ENCODE results near the gene STX4.
A peak's percentile ranks its signal among the peaks of the same experiment; 100 is the strongest.

Gene STX4

DNA sequence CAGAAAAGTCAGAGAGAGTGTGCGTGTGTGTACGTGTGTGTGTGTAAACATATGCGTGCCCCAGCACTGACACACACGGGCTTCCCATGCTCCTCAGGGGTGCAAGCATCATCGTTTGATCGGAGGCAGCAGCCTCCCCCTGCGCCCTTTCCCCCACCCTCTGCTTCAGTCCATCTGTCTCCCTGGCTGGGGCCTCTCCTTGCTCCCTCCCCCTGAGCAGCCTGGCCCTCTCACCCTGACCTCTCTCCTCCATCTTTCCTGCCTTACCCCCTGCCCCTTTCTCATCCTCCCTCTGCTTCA is 27.3 kb upstream of the STX4 start:
- DNase-seq (ENCODE audit: low read depth): no peak
- TF ChIP-seq, protein P1, sequence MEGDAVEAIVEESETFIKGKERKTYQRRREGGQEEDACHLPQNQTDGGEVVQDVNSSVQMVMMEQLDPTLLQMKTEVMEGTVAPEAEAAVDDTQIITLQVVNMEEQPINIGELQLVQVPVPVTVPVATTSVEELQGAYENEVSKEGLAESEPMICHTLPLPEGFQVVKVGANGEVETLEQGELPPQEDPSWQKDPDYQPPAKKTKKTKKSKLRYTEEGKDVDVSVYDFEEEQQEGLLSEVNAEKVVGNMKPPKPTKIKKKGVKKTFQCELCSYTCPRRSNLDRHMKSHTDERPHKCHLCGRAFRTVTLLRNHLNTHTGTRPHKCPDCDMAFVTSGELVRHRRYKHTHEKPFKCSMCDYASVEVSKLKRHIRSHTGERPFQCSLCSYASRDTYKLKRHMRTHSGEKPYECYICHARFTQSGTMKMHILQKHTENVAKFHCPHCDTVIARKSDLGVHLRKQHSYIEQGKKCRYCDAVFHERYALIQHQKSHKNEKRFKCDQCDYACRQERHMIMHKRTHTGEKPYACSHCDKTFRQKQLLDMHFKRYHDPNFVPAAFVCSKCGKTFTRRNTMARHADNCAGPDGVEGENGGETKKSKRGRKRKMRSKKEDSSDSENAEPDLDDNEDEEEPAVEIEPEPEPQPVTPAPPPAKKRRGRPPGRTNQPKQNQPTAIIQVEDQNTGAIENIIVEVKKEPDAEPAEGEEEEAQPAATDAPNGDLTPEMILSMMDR (conservative IDR thresholded peaks at IDR 0.05; ENCODE audit: low read depth, low read length): no peak
- H3K4me3 ChIP-seq (ENCODE audit: low read length): no peak overlapping the region

DNA sequence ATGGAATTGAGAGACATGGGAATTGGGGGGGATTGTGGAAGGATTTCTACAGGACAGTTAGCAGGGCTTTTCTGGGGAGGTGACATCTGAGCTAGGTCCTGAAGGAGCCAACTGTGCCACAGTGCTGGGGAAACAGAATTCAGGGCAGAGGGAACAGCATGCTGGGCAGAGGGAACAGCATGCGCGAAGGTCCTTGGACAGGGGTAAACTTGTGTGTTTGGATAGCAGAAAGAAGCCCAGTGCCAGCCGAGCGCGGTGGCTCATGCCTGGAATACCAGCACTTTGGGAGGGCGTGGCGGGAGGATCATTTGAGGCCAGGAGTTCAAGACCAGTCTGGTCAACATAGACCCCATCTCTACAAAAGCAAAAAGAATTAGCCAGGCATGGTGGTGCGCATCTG is 26.8 kb upstream of the STX4 start:
- DNase-seq (ENCODE audit: low read depth): no peak
- TF ChIP-seq, protein P1 (conservative IDR thresholded peaks at IDR 0.05; ENCODE audit: low read depth, low read length): no peak
- no peak overlapping the region for H3K4me3 ChIP-seq (ENCODE audit: low read length)

DNA sequence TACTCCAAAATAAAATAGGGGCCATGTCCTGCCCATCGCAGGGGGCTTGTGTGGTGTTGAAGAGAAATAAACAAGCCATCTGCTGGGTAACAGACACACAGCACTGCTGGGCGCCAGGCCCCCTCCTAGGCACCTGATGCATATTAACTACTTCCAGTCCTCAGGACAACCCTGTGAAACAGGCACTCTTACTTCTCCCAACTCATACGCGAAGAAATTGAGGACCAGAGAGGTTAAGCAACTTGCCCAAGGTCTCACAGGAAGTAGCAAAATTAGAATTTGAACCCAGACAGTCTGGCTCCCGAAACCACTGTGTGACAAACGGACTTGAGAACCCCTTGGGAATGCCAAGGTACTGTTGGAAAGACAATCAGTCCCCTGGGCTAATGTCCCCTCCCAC is 25.7 kb upstream of the STX4 start:
- no peak for DNase-seq (ENCODE audit: low read depth)
- no peak overlapping the region for H3K4me3 ChIP-seq (ENCODE audit: low read length)
- TF ChIP-seq, protein P1 (conservative IDR thresholded peaks at IDR 0.05; ENCODE audit: low read depth, low read length): no peak

DNA sequence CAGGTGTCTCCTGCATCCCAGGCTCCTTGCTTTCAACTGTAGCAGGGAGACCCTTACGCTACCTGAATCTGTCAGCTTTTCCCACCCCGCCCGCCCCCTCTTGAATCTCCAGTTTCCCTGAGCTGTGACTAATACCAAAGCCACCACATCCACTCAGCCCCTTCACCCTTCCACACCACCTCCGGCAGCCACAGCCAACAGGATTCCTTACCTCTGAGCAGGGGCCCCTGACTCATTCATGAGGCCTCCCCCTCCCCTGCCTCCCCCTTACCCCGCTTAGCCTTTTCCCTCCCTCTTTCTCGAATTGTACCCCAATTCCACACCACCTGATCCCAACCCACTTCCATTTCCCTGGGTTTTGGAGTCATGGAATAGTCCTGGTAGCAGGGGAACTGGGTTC is 25.2 kb upstream of the STX4 start:
- DNase-seq (ENCODE audit: low read depth): no peak
- H3K4me3 ChIP-seq (ENCODE audit: low read length): no peak overlapping the region
- TF ChIP-seq, protein P1 (conservative IDR thresholded peaks at IDR 0.05; ENCODE audit: low read depth, low read length): no peak

DNA sequence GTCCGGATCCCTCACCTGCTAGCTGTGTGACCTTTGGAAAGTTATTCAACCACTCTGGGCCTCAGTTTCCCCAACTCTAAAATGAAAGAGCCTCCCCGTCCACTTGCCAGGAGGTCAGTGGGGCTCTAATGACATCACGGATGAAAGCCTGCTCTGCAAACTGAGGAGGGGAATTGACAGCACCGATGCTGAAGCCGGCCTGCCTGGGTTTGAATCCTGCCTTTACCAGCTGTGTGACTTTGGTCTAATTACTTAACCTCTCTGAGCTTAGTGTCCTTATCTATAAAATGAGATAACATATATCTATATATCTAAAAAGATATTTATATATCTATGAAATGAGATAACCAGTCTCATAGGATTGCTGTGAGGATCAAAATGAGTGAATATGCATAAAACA is 24.8 kb upstream of the STX4 start:
- H3K4me3 ChIP-seq (ENCODE audit: low read length): no peak overlapping the region
- TF ChIP-seq, protein P1 (conservative IDR thresholded peaks at IDR 0.05; ENCODE audit: low read depth, low read length): no peak
- DNase-seq (ENCODE audit: low read depth): no peak

DNA sequence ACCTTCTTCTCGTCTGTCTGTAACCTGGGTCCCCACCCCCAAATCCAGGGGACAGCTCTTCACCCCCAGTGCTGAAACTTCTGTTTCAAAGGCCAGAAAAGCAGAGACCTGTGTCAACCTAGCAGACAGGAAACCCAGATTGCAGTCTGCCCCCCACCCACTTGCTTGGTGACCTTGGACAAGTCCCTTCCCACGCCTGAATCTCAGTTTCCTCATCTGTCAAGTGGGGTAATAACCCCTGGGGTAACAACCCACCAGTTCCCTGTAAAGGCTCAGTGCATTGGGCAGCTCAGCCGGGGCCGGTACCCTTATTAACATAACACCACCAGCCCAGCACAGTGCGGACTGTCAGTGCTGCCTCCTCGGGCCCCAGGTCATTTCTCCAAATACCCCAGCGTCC is 24.2 kb upstream of the STX4 start:
- no peak for DNase-seq (ENCODE audit: low read depth)

DNA sequence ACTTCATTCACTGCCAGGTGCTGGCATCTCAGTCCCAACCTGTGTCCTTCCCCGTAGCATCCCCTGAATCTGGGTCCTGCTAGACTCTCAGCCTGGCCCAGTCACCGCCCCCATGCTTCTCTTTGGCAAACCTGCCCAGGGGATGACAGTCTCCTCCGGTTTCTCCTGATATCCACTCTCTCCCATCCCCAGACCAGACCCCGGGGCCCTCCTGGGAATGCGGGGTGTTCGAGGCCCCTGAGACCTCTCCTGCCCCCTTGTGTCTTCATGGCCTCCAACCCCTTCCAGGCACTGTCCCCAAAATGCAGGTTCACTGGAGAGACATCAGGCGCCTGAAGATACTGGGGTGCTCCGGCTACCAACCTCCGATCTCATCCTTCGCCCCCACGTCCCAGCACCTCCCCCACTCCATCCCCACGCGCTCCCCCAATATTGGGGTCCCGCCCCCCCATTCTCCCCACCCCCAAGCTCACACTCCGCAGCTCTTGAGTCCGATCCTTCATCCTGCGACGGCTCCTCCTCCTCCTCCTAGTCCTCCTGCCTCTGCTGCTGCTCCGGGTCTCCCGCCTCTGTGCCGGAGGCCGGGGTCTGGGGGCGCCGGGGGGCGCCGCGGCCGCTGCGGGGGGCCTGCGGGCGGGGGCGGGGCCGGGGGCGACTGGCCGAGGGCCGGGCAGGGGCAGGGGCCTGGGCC is 23.3 kb upstream of the STX4 start:
- no peak for DNase-seq (ENCODE audit: low read depth)
- TF ChIP-seq, protein P1 (conservative IDR thresholded peaks at IDR 0.05; ENCODE audit: low read depth, low read length): peak; percentile 8
- peak overlapping the region; percentile 35 for H3K4me3 ChIP-seq (ENCODE audit: low read length)

More for the DNA sequence above, 24.2 kb upstream of the STX4 start:
- TF ChIP-seq, protein P1 (conservative IDR thresholded peaks at IDR 0.05; ENCODE audit: low read depth, low read length): no peak
- no peak overlapping the region for H3K4me3 ChIP-seq (ENCODE audit: low read length)
